T-helper 2 cell treated with Interferon-gamma antibody and Interleukin-4, amounts not matched to agents 5 μg/mL and 100 μg/mL, for 36 hours (primary cell): ENCODE measurements around the gene SLC38A5.
A peak's percentile ranks its signal among the peaks of the same experiment; 100 is the strongest.
"Not testable (repeated sequence)": the region's sequence is repeated elsewhere in the genome, so short reads cannot be mapped to it uniquely, and the experiment has no call there.

Experiments
- DNase-seq: peaks from one replicate; pipeline ENCODE4 v3.0.0; 2021; ENCODE audit warnings: low spot score
- H3K27ac Mint-ChIP-seq: one replicate; pipeline ENCODE4 v1.8.0; 2021; ENCODE audit warnings: mild to moderate bottlenecking, mixed read lengths
- H3K27me3 Mint-ChIP-seq: one replicate; pipeline ENCODE4 v1.8.0; 2021; ENCODE audit warnings: low read depth, mixed read lengths
- H3K36me3 Mint-ChIP-seq: one replicate; pipeline ENCODE4 v1.8.0; 2021; ENCODE audit warnings: low read depth, mixed read lengths
- H3K4me1 Mint-ChIP-seq: one replicate; pipeline ENCODE4 v1.8.0; 2021; ENCODE audit warnings: low read depth, mixed read lengths
- H3K4me3 Mint-ChIP-seq: one replicate; pipeline ENCODE4 v1.8.0; 2022; ENCODE audit warnings: mild to moderate bottlenecking, moderate library complexity, mixed read lengths
- H3K9me3 Mint-ChIP-seq: one replicate; pipeline ENCODE4 v1.8.0; 2021; ENCODE audit warnings: mixed read lengths

Gene SLC38A5

GRCh38 chrX:48470110-48470832, at the start of gene SLC38A5:
Gene SLC38A5, minus strand, starts transcription at chrX:48470260. Its CDS starts 2,336 bp downstream, at chrX:48467924.
- H3K27ac Mint-ChIP-seq, result peak within 1 kb of the TSS; percentile 96
- no peak for DNase-seq
- H3K4me1 Mint-ChIP-seq, result peaks cover 31% of the 10 kb centered on the region
- H3K4me3 Mint-ChIP-seq, result peak within 1 kb of the TSS; percentile 98
- H3K36me3 Mint-ChIP-seq, result peaks cover 24% of the 10 kb centered on the region
- H3K9me3 Mint-ChIP-seq, result no peaks in the 10 kb centered on the region
- no peaks in the 10 kb centered on the region for H3K27me3 Mint-ChIP-seq

DNA sequence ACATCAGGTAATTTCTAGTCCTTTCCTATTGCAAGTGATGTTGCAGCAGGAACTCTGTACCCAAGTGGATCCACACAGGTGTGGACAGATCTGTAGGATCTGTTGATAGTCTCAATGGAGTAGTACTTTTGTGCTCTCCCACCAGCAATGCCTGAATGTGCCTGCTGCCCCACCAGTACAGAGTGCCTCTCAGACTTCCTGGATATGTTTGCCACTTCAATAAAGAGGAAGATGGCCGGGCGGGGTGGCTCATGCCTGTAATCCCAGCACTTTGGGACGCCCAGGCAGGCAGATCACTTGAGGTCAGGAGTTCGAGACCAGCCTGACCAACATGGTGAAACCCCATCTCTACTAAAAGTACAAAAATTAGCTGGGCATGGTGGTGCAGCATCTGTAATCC, 49.4 kb upstream of the SLC38A5 start:
- H3K27me3 Mint-ChIP-seq, H3K4me3 Mint-ChIP-seq, DNase-seq, H3K9me3 Mint-ChIP-seq: not testable (repeated sequence)
- Mint-ChIP-seq H3K36me3 (peaks cover 26% of the 10 kb centered on the region), H3K4me1 (peaks cover 24% of the 10 kb centered on the region), H3K27ac (peak overlapping the region; percentile 62)

GRCh38 chrX:48516987-48517386, 46.9 kb upstream of the SLC38A5 start:
- no peak for DNase-seq
- no peaks in the 10 kb centered on the region for H3K27me3 Mint-ChIP-seq
- H3K9me3 Mint-ChIP-seq, result no peaks in the 10 kb centered on the region
- H3K27ac Mint-ChIP-seq, result no peak overlapping the region
- peaks cover 22% of the 10 kb centered on the region for H3K36me3 Mint-ChIP-seq
- H3K4me3 Mint-ChIP-seq, result no peak overlapping the region
- H3K4me1 Mint-ChIP-seq, result peaks cover 20% of the 10 kb centered on the region

- peak overlapping the region; percentile 28 for H3K27ac Mint-ChIP-seq
- H3K36me3 Mint-ChIP-seq, result peaks cover 24% of the 10 kb centered on the region
- DNase-seq, result no peak
- no peak overlapping the region for H3K4me3 Mint-ChIP-seq
- peaks cover 21% of the 10 kb centered on the region for H3K4me1 Mint-ChIP-seq
- no peaks in the 10 kb centered on the region for H3K27me3 Mint-ChIP-seq
- no peaks in the 10 kb centered on the region for H3K9me3 Mint-ChIP-seq
These were observed 46.2 kb upstream of the SLC38A5 start for GRCh38 chrX:48516285-48516684.

- peaks cover 23% of the 10 kb centered on the region for H3K36me3 Mint-ChIP-seq
- H3K27me3 Mint-ChIP-seq, result no peaks in the 10 kb centered on the region
- H3K4me1 Mint-ChIP-seq, result peaks cover 20% of the 10 kb centered on the region
- DNase-seq, result no peak
- H3K27ac Mint-ChIP-seq, result no peak overlapping the region
- H3K4me3 Mint-ChIP-seq, result no peak overlapping the region
- no peaks in the 10 kb centered on the region for H3K9me3 Mint-ChIP-seq
These were observed 45.8 kb upstream of the SLC38A5 start for GRCh38 chrX:48515842-48516241.

DNA sequence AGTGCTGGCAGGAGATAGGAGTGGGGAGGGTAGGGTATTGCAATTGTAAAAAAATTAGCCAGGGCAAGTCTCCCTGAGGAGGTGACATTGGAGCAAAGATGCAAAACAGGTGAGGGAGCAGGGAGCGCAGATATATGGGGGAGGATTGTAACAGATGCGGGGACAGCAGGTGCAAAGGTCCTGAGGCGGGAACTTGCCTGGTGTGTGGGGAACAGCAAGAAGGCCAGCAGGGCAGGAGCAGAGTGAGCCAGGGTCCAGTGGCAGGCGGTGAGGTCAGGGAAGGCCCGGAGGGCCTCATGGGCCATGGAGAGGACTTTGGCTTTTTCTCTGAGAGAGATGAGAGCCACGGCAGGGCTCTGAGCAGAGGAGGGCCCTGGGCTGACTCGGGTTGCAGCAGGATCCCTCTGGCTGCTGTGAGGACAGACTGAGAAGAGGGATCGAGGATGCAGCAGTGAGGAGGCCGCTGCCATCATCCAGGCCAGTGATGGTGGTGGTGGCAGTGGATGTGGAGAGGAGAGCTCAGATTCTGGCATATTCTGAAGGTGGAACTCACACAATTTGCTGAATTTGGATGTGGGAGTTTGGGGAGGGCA, 44.9 kb upstream of the SLC38A5 start:
- Mint-ChIP-seq H3K36me3 (peaks cover 20% of the 10 kb centered on the region), H3K4me3 (no peak overlapping the region), H3K27ac (no peak overlapping the region), H3K27me3 (no peaks in the 10 kb centered on the region), H3K9me3 (no peaks in the 10 kb centered on the region), H3K4me1 (peaks cover 18% of the 10 kb centered on the region)
- DNase-seq, result no peak

DNA sequence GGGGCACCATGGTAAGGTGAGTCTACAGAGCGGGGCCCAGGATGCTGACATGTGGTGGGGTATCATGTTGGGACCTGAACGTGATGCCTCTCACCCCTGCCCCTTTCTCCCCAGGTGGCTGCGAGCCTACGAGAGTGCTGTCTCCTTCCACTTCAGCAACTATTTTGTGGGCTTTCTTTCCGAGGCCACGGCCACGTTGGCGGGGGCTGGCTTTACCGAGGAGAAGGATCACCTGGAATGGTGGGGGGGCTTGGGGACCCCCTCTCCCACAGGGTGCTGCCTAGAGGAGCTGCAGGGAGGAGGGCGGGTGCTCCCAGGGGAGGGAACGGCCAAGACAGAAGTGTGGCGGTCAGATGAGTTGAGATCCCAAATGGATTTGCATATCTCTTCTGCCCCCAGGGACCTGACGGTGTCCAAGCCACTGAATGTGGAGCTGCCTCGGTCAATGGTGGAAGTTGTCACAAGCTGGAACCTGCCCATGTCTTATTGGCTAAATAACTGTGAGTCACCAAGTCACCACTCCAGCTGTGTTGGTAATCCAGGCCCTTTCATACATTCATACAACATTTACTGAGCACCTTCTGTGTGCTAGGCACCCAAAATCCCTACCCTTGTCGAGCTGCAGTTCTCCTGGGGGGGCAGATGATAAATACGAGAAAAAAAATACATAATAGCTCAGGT, 44.2 kb upstream of the SLC38A5 start:
- Mint-ChIP-seq H3K9me3 (no peaks in the 10 kb centered on the region), H3K27ac (no peak overlapping the region), H3K36me3 (peaks cover 22% of the 10 kb centered on the region), H3K4me1 (peaks cover 19% of the 10 kb centered on the region), H3K4me3 (no peak overlapping the region), H3K27me3 (no peaks in the 10 kb centered on the region)
- no peak for DNase-seq

- Mint-ChIP-seq H3K4me3 (no peak overlapping the region), H3K27ac (no peak overlapping the region), H3K27me3 (no peaks in the 10 kb centered on the region), H3K36me3 (peaks cover 21% of the 10 kb centered on the region), H3K4me1 (peaks cover 19% of the 10 kb centered on the region), H3K9me3 (no peaks in the 10 kb centered on the region)
- no peak for DNase-seq
These were observed 43.6 kb upstream of the SLC38A5 start for GRCh38 chrX:48513670-48514069.

DNA sequence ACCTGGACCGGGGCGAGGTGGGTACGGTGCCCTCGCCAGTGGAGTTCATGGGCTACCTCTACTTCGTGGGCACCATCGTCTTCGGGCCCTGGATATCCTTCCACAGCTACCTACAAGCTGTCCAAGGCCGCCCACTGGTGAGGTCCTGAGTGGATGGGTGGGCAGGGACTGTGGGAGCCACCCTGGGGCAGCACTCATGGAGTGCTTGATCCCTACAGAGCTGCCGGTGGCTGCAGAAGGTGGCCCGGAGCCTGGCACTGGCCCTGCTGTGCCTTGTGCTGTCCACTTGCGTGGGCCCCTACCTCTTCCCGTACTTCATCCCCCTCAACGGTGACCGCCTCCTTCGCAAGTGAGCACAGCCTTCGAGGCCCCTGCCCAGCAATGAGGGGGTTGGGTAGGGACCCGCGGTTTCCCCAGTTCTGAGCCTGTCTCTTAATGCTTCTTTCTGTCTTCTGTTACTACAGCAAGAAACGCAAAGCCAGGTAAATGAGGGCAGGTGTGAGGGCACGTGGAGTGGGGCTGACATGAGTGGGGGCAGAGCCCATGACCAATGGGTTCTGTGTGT, 42.4 kb upstream of the SLC38A5 start:
- DNase-seq, result no peak

GRCh38 chrX:48511560-48511959, 41.5 kb upstream of the SLC38A5 start:
- DNase-seq, result no peak
- no peak overlapping the region for H3K4me3 Mint-ChIP-seq
- H3K27me3 Mint-ChIP-seq, result no peaks in the 10 kb centered on the region
- H3K36me3 Mint-ChIP-seq, result peaks cover 21% of the 10 kb centered on the region
- H3K4me1 Mint-ChIP-seq, result peaks cover 19% of the 10 kb centered on the region
- H3K27ac Mint-ChIP-seq, result no peak overlapping the region
- no peaks in the 10 kb centered on the region for H3K9me3 Mint-ChIP-seq

More for the DNA sequence above, 42.4 kb upstream of the SLC38A5 start:
- Mint-ChIP-seq H3K27me3 (no peaks in the 10 kb centered on the region), H3K9me3 (no peaks in the 10 kb centered on the region), H3K4me1 (peaks cover 19% of the 10 kb centered on the region), H3K27ac (no peak overlapping the region), H3K4me3 (no peak overlapping the region), H3K36me3 (peaks cover 21% of the 10 kb centered on the region)

DNA sequence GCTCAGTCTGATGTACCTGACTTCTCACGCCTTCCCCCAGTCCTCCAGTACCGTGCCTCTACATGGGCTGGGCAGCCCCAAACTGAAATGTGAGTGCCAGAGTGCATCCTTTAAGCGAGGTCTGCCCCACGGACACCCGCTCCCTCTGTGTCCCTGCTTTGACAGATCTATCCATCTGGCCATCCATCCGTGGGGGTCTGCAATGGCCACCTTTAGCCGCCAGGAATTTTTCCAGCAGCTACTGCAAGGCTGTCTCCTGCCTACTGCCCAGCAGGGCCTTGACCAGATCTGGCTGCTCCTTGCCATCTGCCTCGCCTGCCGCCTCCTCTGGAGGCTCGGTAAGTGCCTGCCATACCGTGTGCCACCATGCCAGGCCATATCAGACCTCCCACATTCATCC, 39.6 kb upstream of the SLC38A5 start:
- H3K27me3 Mint-ChIP-seq, result no peaks in the 10 kb centered on the region
- peak overlapping the region; percentile 94 for H3K4me3 Mint-ChIP-seq
- peak overlapping the region; percentile 86 for H3K27ac Mint-ChIP-seq
- H3K36me3 Mint-ChIP-seq, result peaks cover 11% of the 10 kb centered on the region
- H3K4me1 Mint-ChIP-seq, result peaks cover 19% of the 10 kb centered on the region
- no peaks in the 10 kb centered on the region for H3K9me3 Mint-ChIP-seq
- DNase-seq, result no peak

DNA sequence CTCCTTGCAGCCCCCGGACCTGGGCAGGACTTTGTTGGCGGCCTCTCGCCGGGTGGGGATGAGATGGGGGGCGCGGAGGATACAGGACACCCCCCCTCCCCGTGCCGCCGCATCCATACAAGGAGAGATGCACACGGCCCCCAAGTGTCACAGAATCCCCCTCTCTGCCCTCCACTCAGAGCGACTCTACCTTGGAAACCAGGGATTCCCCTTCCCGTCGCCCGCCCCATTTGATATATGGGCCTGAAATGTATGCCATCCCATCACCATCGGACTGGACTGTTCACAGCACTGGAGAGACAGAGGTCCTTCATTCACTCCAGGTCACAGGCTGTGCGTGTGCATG, 39.2 kb upstream of the SLC38A5 start:
- Mint-ChIP-seq H3K36me3 (peaks cover 8% of the 10 kb centered on the region), H3K27me3 (no peaks in the 10 kb centered on the region), H3K27ac (peak overlapping the region; percentile 86), H3K4me1 (peaks cover 19% of the 10 kb centered on the region), H3K4me3 (peak overlapping the region; percentile 94), H3K9me3 (no peaks in the 10 kb centered on the region)
- DNase-seq, result no peak

DNA sequence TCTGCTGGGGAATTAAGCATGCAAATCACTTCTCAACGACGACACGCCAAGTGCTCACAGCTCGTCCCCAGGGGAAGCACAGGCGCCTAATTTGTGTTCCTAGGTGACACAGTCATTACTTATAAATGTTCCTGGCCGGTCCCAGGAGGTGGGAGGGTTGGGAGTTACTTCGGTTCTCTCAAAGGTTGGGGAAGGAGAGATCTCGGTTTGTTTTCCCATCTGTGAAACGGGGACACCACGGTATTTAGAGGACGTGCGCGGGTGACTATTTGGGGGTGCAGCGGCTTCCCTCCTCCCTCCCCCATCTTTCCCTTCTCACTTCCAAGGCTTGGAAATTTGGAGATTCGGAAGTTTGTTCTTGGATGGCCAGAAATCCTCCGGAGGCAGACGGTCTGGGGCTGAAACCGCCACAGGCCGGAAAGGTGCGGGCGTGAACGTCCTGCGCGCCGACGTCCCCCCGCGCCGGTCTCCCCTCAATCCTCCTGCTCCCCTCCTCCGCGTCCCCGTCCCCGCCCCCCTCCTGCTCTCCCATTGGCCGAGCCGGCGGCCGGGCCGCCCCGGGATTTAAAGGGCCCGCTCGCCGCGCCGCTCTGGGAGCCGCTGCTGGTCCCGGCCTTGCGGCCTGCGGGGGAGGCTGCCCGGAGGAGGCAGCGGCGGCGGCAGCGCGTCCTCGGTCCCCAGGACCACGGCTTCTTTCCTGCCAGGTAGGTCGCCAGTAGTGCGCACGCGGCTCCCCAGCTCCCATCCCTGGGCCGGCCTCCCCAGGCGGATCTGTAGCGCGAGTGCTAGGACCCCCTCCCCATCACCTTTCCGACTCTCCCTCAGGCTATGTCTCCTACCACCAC, 38.6 kb upstream of the SLC38A5 start, which contains the start of gene PORCN:
Gene PORCN (plus strand): TSS at position 593 of the 845 bp plus-strand sequence. CDS start 829 bp downstream, outside the sequence.
- peak; percentile 68 for DNase-seq
- H3K36me3 Mint-ChIP-seq, result peaks cover 8% of the 10 kb centered on the region
- H3K27ac Mint-ChIP-seq, result peak within 1 kb of the TSS; percentile 86
- H3K4me1 Mint-ChIP-seq, result peaks cover 19% of the 10 kb centered on the region
- peak within 1 kb of the TSS; percentile 94 for H3K4me3 Mint-ChIP-seq
- no peaks in the 10 kb centered on the region for H3K9me3 Mint-ChIP-seq
- H3K27me3 Mint-ChIP-seq, result no peaks in the 10 kb centered on the region
